GM21381 (cell line): ENCODE data around the gene DNASE1.

Source experiments
- ATAC-seq: cut with Tn5 transposase; IDR thresholded peaks from one replicate; pipeline ENCODE4 v1.9.1; 2021; ENCODE audit warnings: mild to moderate bottlenecking, moderate library complexity; ENCODE audit not compliant: unreplicated experiment

DNASE1 gene

DNA sequence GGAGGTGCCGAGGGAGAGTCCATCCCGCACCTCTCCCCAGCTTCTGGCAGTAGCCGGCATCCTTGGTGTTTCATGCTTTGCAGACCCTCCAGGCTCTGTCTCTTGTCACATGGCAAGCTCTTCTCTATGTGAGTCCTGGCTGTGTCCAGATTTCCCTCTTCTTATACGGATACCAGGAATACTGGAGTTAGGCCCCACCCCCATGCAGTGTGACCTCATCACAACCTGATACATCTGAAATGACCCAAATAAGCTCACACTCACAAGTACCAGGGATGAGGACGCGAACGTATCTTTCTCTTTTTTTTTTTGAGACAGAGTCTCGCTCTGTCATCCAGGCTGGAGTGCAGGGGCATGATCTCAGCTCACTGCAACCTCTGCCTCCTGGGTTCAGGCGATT is 39.6 kb downstream of the DNASE1 start:
- ATAC-seq: no peak

GRCh38 chr16:3695610-3696369 is 41.3 kb downstream of the DNASE1 start:
- ATAC-seq: no peak

DNA sequence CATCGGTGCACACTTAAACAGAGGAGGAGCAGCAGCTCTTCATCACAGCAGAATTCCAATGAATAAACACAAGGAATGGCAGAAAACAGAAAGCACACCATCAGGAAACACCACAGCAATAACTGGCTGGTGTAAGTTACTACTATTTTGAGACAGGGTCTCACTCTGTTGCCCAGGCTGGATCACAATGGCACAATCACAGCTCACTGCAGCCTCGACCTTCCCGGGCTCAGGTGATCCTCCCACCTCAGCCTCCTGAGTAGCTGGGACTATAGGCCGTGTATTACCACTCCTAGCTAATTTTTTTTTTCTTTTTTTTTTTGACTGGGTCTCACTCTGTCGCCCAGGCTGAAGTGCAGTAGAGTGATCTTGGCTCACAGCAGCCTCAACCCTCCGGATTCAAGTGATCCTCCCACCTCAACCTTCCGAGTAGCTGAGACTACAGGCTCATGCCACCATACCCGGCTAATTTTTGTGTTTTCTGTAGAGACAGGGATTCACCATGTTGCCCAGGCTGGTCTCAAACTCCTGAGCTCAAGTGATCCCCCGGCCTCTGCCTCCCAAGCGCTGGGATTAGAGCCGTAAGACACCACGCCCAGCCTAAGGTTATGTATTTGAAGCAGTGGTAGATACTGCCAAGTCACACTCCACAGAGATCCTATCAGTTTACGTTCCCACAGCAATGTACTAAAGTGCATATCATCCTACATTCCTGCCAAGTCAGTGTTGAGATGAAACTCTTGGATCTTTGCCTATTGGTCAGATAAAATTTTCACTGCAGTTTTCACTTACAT is 42.1 kb downstream of the DNASE1 start:
- ATAC-seq: no peak

DNA sequence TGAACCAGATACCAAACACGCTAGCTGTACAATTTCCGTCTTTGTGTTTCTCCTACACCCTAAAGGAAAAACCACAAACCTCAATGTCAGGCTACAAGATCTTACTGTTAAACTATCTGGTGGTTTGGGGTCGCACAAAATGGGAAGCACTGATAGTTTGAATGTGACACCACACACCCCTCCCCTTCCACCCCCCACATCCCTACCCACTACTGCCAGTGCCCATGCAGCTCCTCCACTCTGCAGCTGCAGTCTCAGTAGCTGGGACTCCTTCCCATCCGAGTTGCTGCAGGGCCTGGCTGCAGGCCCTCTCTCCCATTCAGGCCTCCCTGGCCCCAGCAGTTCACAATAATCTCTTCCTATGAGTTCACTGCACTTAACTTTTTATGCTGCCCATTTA is 44.5 kb downstream of the DNASE1 start:
- no peak for ATAC-seq

DNA sequence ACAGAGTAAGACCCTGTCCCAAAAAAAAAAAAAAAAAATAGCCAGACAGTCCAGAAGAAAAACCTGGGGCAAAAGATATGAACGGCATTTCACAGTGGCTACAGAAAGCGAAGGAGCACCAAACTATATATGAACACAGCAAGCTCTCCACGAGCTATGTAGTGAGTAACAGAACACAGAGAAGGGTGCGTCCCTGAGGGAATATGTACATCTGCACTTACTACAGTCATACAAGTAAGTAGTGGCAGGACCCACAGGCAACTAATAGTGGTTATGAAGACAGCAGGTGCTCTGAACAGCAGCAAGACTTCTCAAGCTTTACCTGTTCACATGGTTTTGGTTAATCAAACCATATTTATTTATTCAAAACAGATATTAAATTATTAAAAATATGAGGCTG is 47.0 kb downstream of the DNASE1 start:
- no peak for ATAC-seq

- ATAC-seq: no peak
Measured at GRCh38 chr16:3702082-3702481, 47.6 kb downstream of the DNASE1 start.

- ATAC-seq: no peak
Measured at GRCh38 chr16:3706253-3707012, 51.9 kb downstream of the DNASE1 start.
